OCI-LY7 (cell line): ENCODE measurements around the gene TUG1.

Experiments
- CTCF ChIP-seq: fragments of 200-600 bp; sonication (generic); conservative IDR thresholded peaks from 2 replicates; pipeline ENCODE4 v1.5.1; 2014; ENCODE audit warnings: mild to moderate bottlenecking, antibody characterized with exemption, low read length, moderate library complexity, mixed read lengths
- EZH2phosphoT487 ChIP-seq: fragments of 200-600 bp; sonication (generic); IDR thresholded peaks from 2 replicates; pipeline ENCODE4 v1.6.1; 2018; ENCODE audit warnings: low read depth, borderline replicate concordance, mild to moderate bottlenecking, mixed run types, antibody characterized with exemption, low read length, moderate library complexity, mixed read lengths

GRCh38 chr22:30968015-30968923, 796 bp upstream of the TUG1 start, which contains the start of gene MORC2:
- TF ChIP-seq CTCF = no peak
- TF ChIP-seq EZH2phosphoT487 = no peak
